K562 (cell line): ENCODE measurements around the gene SRGAP3. TPM values are rescaled to one million over a fixed set of nuclear protein-coding genes. Genes with fewer than 3 reads are reported as not detected.

Experiments used
- ATAC-seq: fragments of 200-7000 bp; cut with Tn5 transposase; 3 replicates; pipeline ENCODE4 v1.9.1; 2020; ENCODE audit warnings: moderate library complexity
- BruUV-seq: library from RNA; stranded (reverse); fragments of 400-500 nt; replicated peaks from 2 replicates; lab custom pipeline; 2021; lab: Mats Ljungman, UMichigan
- CTCF ChIA-PET: fragments of 300-600 bp; formaldehyde crosslinking; extraction: SDS; loops from one replicate; lab custom pipeline; 2021; ENCODE audit warnings: low intra/inter-chr PET ratio; lab: Yijun Ruan, JAX
- POLR2A ChIA-PET: fragments of 300-600, 350-650 bp; sonication (Branson Sonifier 250); formaldehyde crosslinking; extraction: SDS; loops from one replicate; lab custom pipeline; 2021; ENCODE audit warnings: antibody characterized with exemption, inconsistent platforms; lab: Yijun Ruan, JAX
- DNase-seq, 4 experiments: peaks; one replicate each; pipeline versions ENCODE4 v3.0.0 to v3.0.0-alpha.2; 2011 to 2018; ENCODE audit warnings: low spot score in 3 of 4, mixed read lengths in 3 of 4; ENCODE audit errors: extremely low read depth in 1 of 4
- FAIRE-seq: peaks from 2 replicates; lab custom pipeline; 2011; peaks lifted over from hg19 to GRCh38; lab: Jason Lieb, UNC
- H2AFZ ChIP-seq: 2 replicates; pipeline ENCODE4 v1.6.0; 2011; ENCODE audit warnings: low read depth, low read length, control low read depth, inconsistent platforms
- H3K27ac ChIP-seq: fragments of 200-600 bp; 3 replicates; pipeline ENCODE4 v1.8.0; 2011; ENCODE audit warnings: low read depth, mild to moderate bottlenecking, control low read depth, inconsistent platforms, low read length, moderate library complexity, mixed read lengths; ENCODE audit errors: extremely low read depth
- H3K27me3 ChIP-seq, 2 experiments: fragments of 300-600 bp in 1 of 2; 2 replicates in 1 of 2; 3 replicates in 1 of 2; pipeline versions ENCODE4 v1.6.0 to v1.8.0; 2011; ENCODE audit warnings: inconsistent platforms in 2 of 2, low read length in 2 of 2, mild to moderate bottlenecking in 1 of 2, mixed read lengths in 1 of 2, moderate library complexity in 1 of 2; ENCODE audit not compliant: control insufficient read depth in 2 of 2, insufficient read depth in 2 of 2
- H3K36me3 ChIP-seq: fragments of 300-600 bp; 3 replicates; pipeline ENCODE4 v1.8.0; 2011; ENCODE audit warnings: mild to moderate bottlenecking, low read length, inconsistent platforms; ENCODE audit not compliant: control insufficient read depth, insufficient read depth
- H3K4me1 ChIP-seq, 2 experiments: fragments of 200-600 bp in 1 of 2; replicated peaks in 1 of 2; 2 replicates in 1 of 2; 3 replicates in 1 of 2; pipeline versions ENCODE4 v1.5.1 to v1.8.0; 2011; ENCODE audit warnings: inconsistent platforms in 2 of 2, low read length in 2 of 2, mild to moderate bottlenecking in 1 of 2, mixed read lengths in 1 of 2, moderate library complexity in 1 of 2; ENCODE audit not compliant: control insufficient read depth in 2 of 2, insufficient read depth in 2 of 2
- H3K4me2 ChIP-seq: 2 replicates; pipeline ENCODE4 v1.6.1; 2011; ENCODE audit warnings: low read length, control low read depth, inconsistent platforms, mixed read lengths; ENCODE audit not compliant: insufficient read depth
- H3K4me3 ChIP-seq: fragments of 200-600 bp; sonication (generic), shearing (Covaris generic); 2 replicates; pipeline ENCODE4 v1.5.1; 2016; ENCODE audit warnings: control low read depth, inconsistent platforms
- H3K79me2 ChIP-seq: fragments of 200-600 bp; 3 replicates; pipeline ENCODE4 v1.8.0; 2011; ENCODE audit warnings: low read length, inconsistent platforms; ENCODE audit not compliant: control insufficient read depth, insufficient read depth
- H3K9ac ChIP-seq, 2 experiments: 2 replicates each; pipeline versions ENCODE4 v1.6.0 to v1.6.1; 2011; ENCODE audit warnings: low read depth in 2 of 2, low read length in 2 of 2, control low read depth in 1 of 2, inconsistent platforms in 1 of 2, mild to moderate bottlenecking in 1 of 2, mixed read lengths in 1 of 2; ENCODE audit not compliant: insufficient read depth in 1 of 2
- H3K9me1 ChIP-seq: one replicate; pipeline ENCODE4 v1.6.0; 2011; ENCODE audit warnings: inconsistent platforms, mild to moderate bottlenecking, low read length, moderate library complexity; ENCODE audit not compliant: control insufficient read depth, insufficient read depth
- H3K9me3 ChIP-seq: replicated peaks from 2 replicates; pipeline ENCODE4 v1.5.1; 2011; ENCODE audit warnings: low read depth, low read length, inconsistent platforms; ENCODE audit not compliant: control insufficient read depth, insufficient read depth
- H4K20me1 ChIP-seq: replicated peaks from 2 replicates; pipeline ENCODE4 v1.6.1; 2011; ENCODE audit warnings: low read length, inconsistent platforms, mixed read lengths; ENCODE audit not compliant: control insufficient read depth, insufficient read depth
- CBFA2T2 ChIP-seq: fragments of 450-650 bp; conservative IDR thresholded peaks from 2 replicates; pipeline ENCODE4 v1.6.1; 2017; ENCODE audit warnings: mild to moderate bottlenecking
- CEBPB ChIP-seq: fragments of 450-650 bp; IDR thresholded peaks from 2 replicates; pipeline ENCODE4 v1.6.1; 2016; ENCODE audit warnings: missing genetic modification characterization, missing compliant biosample characterization
- CEBPG ChIP-seq, 3 experiments: fragments of 200-800 bp in 1 of 3; sonication (Bioruptor generic) in 1 of 3; sonication (generic) in 1 of 3; formaldehyde crosslinking in 1 of 3; IDR thresholded peaks in 2 of 3; conservative IDR thresholded peaks in 1 of 3; 2 replicates each; pipeline versions ENCODE4 v1.6.1 to v1.8.0; 2016 to 2022; ENCODE audit warnings: missing compliant biosample characterization in 2 of 3, missing genetic modification characterization in 2 of 3, mild to moderate bottlenecking in 1 of 3, missing genetic modification reagents in 1 of 3
- FOXJ2 ChIP-seq: fragments of 200-800 bp; sonication (Bioruptor generic); IDR thresholded peaks from 2 replicates; pipeline ENCODE4 v1.6.1; 2016; ENCODE audit warnings: missing genetic modification characterization, missing compliant biosample characterization
- whole genome bisulfite sequencing: fragments of 100-300 bp; shearing (Covaris generic); methylation state at CpG from one replicate; pipeline ENCODE4 v1.1.6; 2016; ENCODE audit warnings: low coverage, mixed read lengths; ENCODE audit not compliant: insufficient coverage; ENCODE audit errors: missing lambda C conversion rate; 5-methylcytosine and 5-hydroxymethylcytosine counted together
- in situ Hi-C: fragments of 300-500 bp; cut with MboI; formaldehyde crosslinking; loops from 4 replicates; pipeline ENCODE4 v1.15.0; 2018; ENCODE audit warnings: inconsistent platforms, mixed read lengths
- intact Hi-C: fragments of 100-400 bp; cut with micrococcal nuclease; formaldehyde crosslinking; loops from 2 replicates; pipeline ENCODE4 v1.14.2; 2022
- polyA plus RNA-seq, 8 experiments: library from polyadenylated mRNA; depleted of rRNA in 4 of 8; stranded (reverse) in 5 of 8; unstranded in 3 of 8; fragments of >200 nt; fragmentation: Nextera tagmentation in 2 of 8; fragmentation: Illumina TruSeq in 1 of 8; extraction: Ambion mirVana in 2 of 8; extraction: Trizol in 1 of 8; gene quantifications; 2 replicates each; pipeline versions ENCODE4 v1.2.1 to v1.2.3, GENCODE V29; 2011 to 2014; ENCODE audit warnings: inconsistent platforms in 1 of 8, missing spikeins in 1 of 8
- total RNA-seq, 7 experiments: library from RNA; depleted of rRNA in 6 of 7; stranded (reverse); fragments of >200 nt in 6 of 7; fragmentation: Illumina TruSeq in 2 of 7; extraction: Trizol in 2 of 7; gene quantifications; 2 replicates each; pipeline versions ENCODE4 v1.2.1 to v1.2.3, GENCODE V29; 2011 to 2021; ENCODE audit warnings: low replicate concordance in 1 of 7

Gene SRGAP3
- total and polyA plus RNA-seq, 9 of the 15 experiments (the other 6 are each of a cell fraction or from before 2014, with no cell fraction given), result 0.11 to 0.85 (median 0.35) TPM; not detected in 2

DNA sequence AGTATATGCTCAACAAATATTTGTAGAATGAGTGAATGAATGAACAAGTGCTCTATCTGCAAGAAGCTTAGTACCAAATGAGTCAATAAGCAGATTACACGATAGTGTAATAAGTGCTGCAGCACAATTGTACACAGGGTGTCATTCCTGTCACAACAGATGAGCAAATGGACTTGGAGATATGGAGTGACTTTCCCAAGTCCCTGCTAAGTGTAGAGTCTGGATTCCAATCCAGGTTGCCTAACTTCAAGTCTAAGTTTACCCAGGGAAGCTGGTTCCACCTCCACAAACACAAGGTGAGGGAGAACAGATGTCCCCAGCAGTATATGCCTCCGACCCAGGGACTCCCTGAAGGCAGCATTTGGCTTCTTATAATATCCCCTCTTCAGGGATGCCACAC lies 208.4 kb downstream of the SRGAP3 start:
- ATAC-seq (no peak), DNase-seq (no peak), FAIRE-seq (no peak)
- in situ Hi-C loops, result no loop called here
- H3K27ac ChIP-seq, result no peak overlapping the region
- CTCF ChIA-PET, result no interaction called here
- WGBS, result 3% methylated on average over 2 of the region's 2 CpGs
- intact Hi-C loops, result no loop called here
- H2AFZ ChIP-seq, result no peak overlapping the region
- no peak overlapping the region for H3K4me2 ChIP-seq
- H3K4me1 ChIP-seq, result peaks cover 0 to 5% of the 10 kb centered on the region in 2 experiments; a peak in 1 of 5 replicates
- no peaks in the 10 kb centered on the region for H3K9me3 ChIP-seq
- no TSS peak for BruUV-seq
- H3K9me1 ChIP-seq, result no peaks in the 10 kb centered on the region
- H3K9ac ChIP-seq, result no peak overlapping the region
- H3K36me3 ChIP-seq, result no peaks in the 10 kb centered on the region
- peaks cover 24 to 44% of the 10 kb centered on the region in 2 experiments; a peak in 4 of 5 replicates for H3K27me3 ChIP-seq
- TF ChIP-seq CBFA2T2 (no peak), CEBPG (CRISPR knock-in tag; IDR thresholded peaks at IDR 0.05) (no peak), CEBPG (tag; conservative IDR thresholded peaks at IDR 0.05 in 1 of 2, IDR thresholded peaks at IDR 0.05 in 1 of 2) (0 out of 4 replicates have a peak, but pooled peaks of 1 of the 2 experiments have one; percentile 17), CEBPB (tag) (peak; percentile 49; the same call in 1 of the 2 replicates), FOXJ2 (tag) (no peak)
- TF ChIP-seq, all 486 proteins: peak for 2
- Histone ChIP-seq H3K4me3 (no peak overlapping the region), H4K20me1 (peaks cover 6% of the 10 kb centered on the region; the same call in 1 of the 2 replicates), H3K79me2 (no peaks in the 10 kb centered on the region)
- POLR2A ChIA-PET, result interaction anchor here (1.2 kb wide), 1 partner anchor 42 kb away, joined by 4 read pairs; no protein-coding TSS in a partner anchor
